GM18909 (cell line): ENCODE data around the gene CACUL1.
"Not testable (repeated sequence)": the region's sequence is repeated elsewhere in the genome, so short reads cannot be mapped to it uniquely, and the experiment has no call there.

Source experiments
- ATAC-seq: cut with Tn5 transposase; IDR thresholded peaks from one replicate; pipeline ENCODE4 v1.9.1; 2021; ENCODE audit warnings: mild to moderate bottlenecking; ENCODE audit not compliant: unreplicated experiment, poor library complexity

CACUL1 gene

DNA sequence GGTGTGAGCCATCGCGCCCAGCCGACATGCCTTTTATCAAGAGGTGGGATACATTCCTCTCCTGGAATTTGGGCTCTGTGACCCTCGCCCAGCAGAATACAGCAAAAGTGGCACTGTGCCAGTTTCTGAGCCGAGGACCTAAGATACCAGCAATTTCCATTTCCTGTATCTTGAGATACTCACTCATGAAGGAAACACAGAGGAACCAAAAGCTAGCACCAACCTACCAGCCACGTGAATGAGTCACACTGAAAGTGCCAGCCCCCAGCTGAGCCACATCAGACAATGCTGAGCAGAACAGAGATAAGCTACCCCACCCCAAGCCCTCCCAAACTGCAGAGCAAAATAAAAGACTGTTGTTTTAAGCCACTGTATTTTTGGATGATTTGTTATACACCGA lies 56.3 kb downstream of the CACUL1 start:
- peak; percentile 100 for ATAC-seq

DNA sequence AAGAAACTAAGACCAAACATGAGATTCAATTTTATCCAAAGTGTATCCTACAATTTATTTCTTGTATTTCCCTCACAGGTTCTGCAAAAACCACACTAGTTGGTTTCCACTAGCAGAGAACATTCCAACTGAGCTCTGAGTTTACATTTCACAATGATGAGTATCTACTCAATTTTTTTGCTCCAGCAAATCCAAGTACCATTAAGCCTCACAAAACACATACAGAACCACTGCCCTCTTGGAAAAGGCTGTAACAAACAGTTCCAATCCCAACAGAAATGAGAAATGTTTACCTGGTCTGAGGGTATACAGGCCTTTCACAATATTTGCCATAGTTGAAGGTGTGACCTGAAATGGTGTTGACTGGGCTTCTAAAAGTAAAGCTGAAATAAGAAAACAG lies 59.9 kb downstream of the CACUL1 start:
- ATAC-seq: no peak

- no peak for ATAC-seq
Measured at GRCh38 chr10:118692872-118693271, 61.9 kb downstream of the CACUL1 start.

GRCh38 chr10:118689070-118689858 lies 65.5 kb downstream of the CACUL1 start:
- ATAC-seq: no peak

- no peak for ATAC-seq
Measured at GRCh38 chr10:118687472-118687871, 67.3 kb downstream of the CACUL1 start.

DNA sequence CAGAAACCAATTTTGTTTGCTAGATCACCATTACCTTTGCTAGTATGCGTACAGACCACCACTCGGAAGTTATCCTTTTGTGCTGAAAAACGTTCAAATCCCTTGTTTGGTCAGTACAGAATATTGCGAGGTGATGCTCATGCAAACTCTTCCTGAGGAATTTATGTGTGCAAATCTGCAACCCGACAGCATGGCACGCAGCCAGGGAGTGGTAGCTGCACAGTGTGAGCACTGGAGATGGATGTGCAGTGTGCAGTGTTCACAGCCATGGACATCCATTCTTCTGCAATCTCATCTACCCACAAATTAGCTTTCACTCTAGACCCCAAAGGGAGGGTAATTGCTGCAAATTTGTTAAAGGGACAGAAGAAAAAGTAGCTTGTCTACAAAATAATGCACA lies 72.2 kb downstream of the CACUL1 start:
- ATAC-seq: no peak

- no peak for ATAC-seq
Measured at GRCh38 chr10:118680197-118680596, 74.6 kb downstream of the CACUL1 start.

- no peak for ATAC-seq
Measured at GRCh38 chr10:118674226-118674919, 80.4 kb downstream of the CACUL1 start.

- no peak for ATAC-seq
Measured at GRCh38 chr10:118672766-118673715, 81.7 kb downstream of the CACUL1 start.

DNA sequence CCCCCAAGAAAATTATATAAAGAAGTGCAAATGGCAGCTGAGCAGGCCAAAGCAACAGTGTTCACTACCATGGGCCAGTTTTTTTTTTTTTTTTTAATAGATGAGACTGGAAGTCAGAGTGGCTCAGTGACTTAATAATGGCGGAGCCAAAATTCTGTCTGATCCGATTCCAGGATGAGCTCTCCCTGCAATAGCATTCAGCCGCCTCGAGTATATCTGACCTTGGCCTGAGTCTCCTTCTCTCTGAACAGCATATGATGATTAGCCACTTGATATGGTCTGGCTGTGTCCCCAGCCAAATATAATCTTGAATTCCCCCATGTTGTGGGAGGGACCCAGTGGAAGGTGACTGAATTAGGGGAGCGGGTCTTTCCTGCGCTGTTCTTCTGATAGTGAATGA lies 82.6 kb downstream of the CACUL1 start:
- no peak for ATAC-seq

DNA sequence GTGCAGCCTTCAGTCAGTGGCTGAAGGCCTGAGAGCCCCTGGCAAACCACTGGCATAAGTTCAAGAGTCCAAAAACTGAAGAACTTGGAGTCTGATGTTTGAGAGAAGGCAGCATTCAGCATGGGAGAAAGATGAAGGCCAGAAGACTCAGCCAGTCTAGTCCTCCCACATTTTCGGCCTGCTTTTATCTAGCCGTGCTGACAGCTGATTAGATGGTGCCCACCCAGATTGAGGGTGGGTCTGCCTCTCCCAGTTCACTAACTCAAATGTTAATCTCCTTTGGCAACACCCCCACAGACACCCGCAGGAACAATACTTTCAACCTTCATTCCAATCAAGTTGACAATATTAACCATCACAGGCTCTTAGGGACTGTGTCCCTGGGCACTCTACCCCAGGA lies 83.5 kb downstream of the CACUL1 start:
- ATAC-seq: not testable (repeated sequence)

DNA sequence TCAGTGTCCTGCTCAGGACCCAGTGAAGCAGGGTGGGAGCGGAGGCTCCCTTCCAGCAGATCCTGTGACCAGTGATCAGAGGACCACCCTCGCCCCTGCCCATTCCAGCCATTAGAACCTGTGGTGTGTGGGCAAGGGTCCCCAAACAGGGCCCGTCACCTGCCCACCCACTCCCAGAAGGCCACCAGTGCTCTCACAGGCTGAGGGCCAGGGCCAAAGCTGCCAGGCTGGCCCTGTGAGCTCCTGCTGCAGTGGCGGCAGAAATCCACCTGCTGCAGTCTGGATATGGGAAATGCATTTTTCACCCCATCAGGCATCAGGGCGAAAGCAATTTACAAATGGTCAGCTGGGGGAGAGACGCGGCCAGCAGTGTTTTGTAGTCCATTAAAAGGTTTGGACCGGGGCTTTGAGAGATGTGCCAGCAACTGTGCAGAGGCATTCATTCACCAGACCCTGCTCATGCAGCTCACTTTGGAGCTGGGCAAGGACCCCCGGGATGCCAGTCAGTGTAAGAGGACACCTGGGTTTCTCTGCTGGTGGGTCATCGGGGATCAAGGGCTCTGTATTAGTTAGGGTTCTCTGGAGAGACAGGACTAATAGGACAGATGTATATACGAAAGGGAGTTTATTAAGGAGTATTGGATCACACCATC lies 84.2 kb downstream of the CACUL1 start:
- ATAC-seq: no peak

GRCh38 chr10:118669835-118670234 lies 84.9 kb downstream of the CACUL1 start:
- ATAC-seq: no peak

GRCh38 chr10:118669020-118669791 lies 85.6 kb downstream of the CACUL1 start:
- no peak for ATAC-seq

DNA sequence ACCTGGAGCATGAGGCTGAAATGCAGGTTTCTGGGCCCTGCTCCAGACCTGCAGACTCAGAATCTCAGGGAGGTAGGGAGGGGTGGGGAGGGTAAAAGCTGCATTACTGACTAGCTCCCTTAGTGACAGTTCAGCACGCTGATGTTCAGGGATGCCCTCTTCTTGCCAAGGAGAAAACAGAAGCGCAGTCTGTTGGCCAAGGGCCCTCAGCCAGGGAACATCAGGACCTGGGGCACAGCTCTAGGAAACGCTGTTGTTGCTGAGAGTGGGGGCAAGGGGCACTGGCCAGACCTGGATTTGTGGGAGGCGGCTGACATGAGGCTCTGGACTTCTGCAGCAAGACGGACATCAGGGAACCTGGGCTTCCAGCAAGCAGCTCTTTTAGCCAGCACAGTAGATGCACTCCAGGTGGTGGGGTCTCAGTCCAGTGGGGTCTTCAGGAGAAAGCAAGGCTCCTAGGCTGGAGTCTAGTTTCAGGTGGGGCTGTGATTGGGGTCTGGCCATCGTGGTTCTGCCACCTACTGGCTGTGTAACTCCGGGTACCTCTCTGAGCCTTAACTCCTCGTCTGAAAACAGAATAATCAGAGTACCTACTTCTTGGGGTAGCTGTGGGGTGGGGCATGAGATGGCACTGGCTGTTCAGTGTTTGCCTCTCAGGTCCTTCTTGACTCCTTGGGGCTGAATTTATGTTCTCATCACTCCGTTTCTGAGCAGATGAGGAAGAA lies 86.4 kb downstream of the CACUL1 start:
- ATAC-seq: no peak

DNA sequence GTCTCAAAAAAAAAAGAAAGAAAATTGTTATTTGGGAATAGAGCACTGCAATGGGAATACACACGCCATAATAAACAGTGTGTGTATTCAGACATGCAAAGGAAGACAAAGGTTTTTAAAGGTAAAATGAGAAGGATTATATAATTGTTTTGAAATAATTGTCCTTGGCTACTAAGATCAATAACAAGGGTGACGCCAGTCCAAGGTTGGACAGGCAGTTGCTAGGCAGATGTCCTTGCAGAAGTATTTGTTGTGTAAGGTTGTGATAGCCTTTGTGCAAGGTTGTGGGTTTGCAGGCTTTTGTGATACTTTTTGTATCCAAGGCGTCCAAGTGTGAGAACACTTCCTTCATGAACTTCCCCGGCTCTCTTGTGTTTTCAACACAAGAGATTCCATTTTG lies 87.0 kb downstream of the CACUL1 start:
- no peak for ATAC-seq

DNA sequence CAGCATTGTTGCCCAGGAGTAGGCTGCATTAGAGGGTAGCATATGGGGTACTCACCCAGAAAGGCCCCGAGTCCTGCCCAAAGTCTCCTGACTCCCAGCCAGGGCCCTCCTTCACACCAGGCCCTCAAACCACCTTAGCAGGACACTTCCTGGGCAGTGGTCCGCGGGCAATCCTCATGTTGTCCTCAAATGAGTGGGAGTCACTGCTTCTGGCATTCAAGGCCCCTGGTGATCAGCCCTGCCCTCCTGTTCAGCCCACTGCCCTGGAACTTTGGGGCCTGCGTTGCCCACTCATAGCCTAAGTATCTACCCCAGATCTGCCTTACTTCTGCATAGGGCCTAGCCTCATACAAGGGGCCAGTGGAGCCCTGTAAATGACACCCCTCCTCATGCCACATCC lies 88.4 kb downstream of the CACUL1 start:
- ATAC-seq: no peak

DNA sequence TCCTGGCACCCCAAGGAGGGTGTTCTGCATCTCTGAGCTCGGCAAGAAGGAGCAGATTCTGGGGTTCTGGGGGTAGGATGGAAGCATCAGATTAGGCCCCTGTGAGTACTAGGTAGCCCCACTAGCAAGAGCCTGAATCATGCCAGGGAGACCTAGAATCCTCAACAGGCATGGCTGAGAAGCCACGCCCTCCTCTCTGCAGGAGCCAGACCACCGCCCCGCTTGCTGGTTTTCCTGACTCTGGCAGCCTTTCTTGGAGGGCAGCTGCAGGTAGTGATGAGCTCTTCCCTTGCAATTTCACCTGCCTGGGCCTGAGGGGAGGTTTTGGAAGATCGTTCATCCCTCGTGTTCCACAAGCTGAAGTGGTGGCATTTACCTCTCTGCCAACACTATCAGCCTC lies 90.4 kb downstream of the CACUL1 start:
- no peak for ATAC-seq

GRCh38 chr10:118663176-118663575 lies 91.6 kb downstream of the CACUL1 start:
- ATAC-seq: no peak
